ENCODE measurements around the gene PLEKHA4. TPM values are rescaled to one million over a fixed set of nuclear protein-coding genes. Genes with fewer than 3 reads are reported as not detected.
A peak's percentile ranks its signal among the peaks of the same experiment; 100 is the strongest.

Gene PLEKHA4
- polyA plus RNA-seq (2013): 6.9 TPM

- 77% methylated on average over 11 of the region's 11 CpGs for WGBS (ENCODE audit: insufficient coverage)
- no peak for DNase-seq
- Histone ChIP-seq H3K36me3 (ENCODE audit: control insufficient read depth in 4 of 4, insufficient read depth in 4 of 4, low read length in 3 of 4) (peaks cover 0 to 4% (median 2%) of the 10 kb centered on the region in 4 experiments), H3K27ac (ENCODE audit: insufficient read depth in 1 of 2, low read depth in 1 of 2, low read length in 2 of 2, poor library complexity in 1 of 2, severe bottlenecking in 2 of 2) (peak within 1 kb of the TSS in 1 of 2 experiments; percentile 68), H3K4me3 (ENCODE audit: control insufficient read depth in 1 of 7, extremely low read depth in 1 of 7, insufficient read depth in 4 of 7, low read depth in 2 of 7, low read length in 6 of 7) (no peak within 1 kb of the TSS), H3K27me3 (replicated peaks in 2 of 5; ENCODE audit: control insufficient read depth in 4 of 5, insufficient read depth in 5 of 5, low read length in 4 of 5) (no peaks in the 10 kb centered on the region), H3K9me3 (ENCODE audit: control extremely low read depth in 1 of 5, control insufficient read depth in 4 of 5, insufficient read depth in 2 of 5, low read depth in 1 of 5, low read length in 4 of 5) (no peaks in the 10 kb centered on the region), H3K4me1 (ENCODE audit: control extremely low read depth in 1 of 4, control insufficient read depth in 4 of 4, insufficient read depth in 4 of 4, low read length in 3 of 4) (peaks cover 1 to 21% (median 4%) of the 10 kb centered on the region in 4 experiments)
- POLR2A ChIA-PET: no interaction called here
- CTCF ChIA-PET: interaction anchor here (1.0 to 1.1 kb wide), 2 partner anchors 10 to 26 kb away, joined by 3 read pairs; no protein-coding TSS in a partner anchor
Measured at GRCh38 chr19:48868114-48868886, at the start of gene PLEKHA4. Gene PLEKHA4 (minus strand): TSS chr19:48868617. CDS start chr19:48867620, 997 bp downstream.

- no peaks in the 10 kb centered on the region for H3K27me3 ChIP-seq (replicated peaks in 2 of 5; ENCODE audit: control insufficient read depth in 4 of 5, insufficient read depth in 5 of 5, low read length in 4 of 5)
- H3K9me3 ChIP-seq (ENCODE audit: control extremely low read depth in 1 of 5, control insufficient read depth in 4 of 5, insufficient read depth in 2 of 5, low read depth in 1 of 5, low read length in 4 of 5): no peaks in the 10 kb centered on the region
- ChIA-PET CTCF (no interaction called here), POLR2A (no interaction called here)
- H3K27ac ChIP-seq (ENCODE audit: insufficient read depth in 1 of 2, low read depth in 1 of 2, low read length in 2 of 2, poor library complexity in 1 of 2, severe bottlenecking in 2 of 2): no peak overlapping the region
- WGBS (ENCODE audit: insufficient coverage): 71% methylated on average over 6 of the region's 6 CpGs
- no peak overlapping the region for H3K4me3 ChIP-seq (ENCODE audit: control insufficient read depth in 1 of 7, extremely low read depth in 1 of 7, insufficient read depth in 4 of 7, low read depth in 2 of 7, low read length in 6 of 7)
- H3K4me1 ChIP-seq (ENCODE audit: control extremely low read depth in 1 of 4, control insufficient read depth in 4 of 4, insufficient read depth in 4 of 4, low read length in 3 of 4): no peaks in the 10 kb centered on the region
- peaks cover 6 to 75% (median 46%) of the 10 kb centered on the region in 4 experiments for H3K36me3 ChIP-seq (ENCODE audit: control insufficient read depth in 4 of 4, insufficient read depth in 4 of 4, low read length in 3 of 4)
- DNase-seq: no peak
Measured at GRCh38 chr19:48918071-48918470, 49.7 kb upstream of the PLEKHA4 start.

GRCh38 chr19:48915757-48916156 is 47.3 kb upstream of the PLEKHA4 start:
- no peak for DNase-seq
- H3K9me3 ChIP-seq (ENCODE audit: control extremely low read depth in 1 of 5, control insufficient read depth in 4 of 5, insufficient read depth in 2 of 5, low read depth in 1 of 5, low read length in 4 of 5): no peaks in the 10 kb centered on the region
- H3K4me1 ChIP-seq (ENCODE audit: control extremely low read depth in 1 of 4, control insufficient read depth in 4 of 4, insufficient read depth in 4 of 4, low read length in 3 of 4): no peaks in the 10 kb centered on the region
- ChIA-PET CTCF (interaction anchor here (0.8 to 1.7 kb wide), 5 partner anchors 10 to 44 kb away, joined by 3 to 6 read pairs (median 4); partner anchors contain the start of genes NUCB1 and PPP1R15A), POLR2A (interaction anchor here (0.7 kb wide), 1 partner anchor 54 kb away, joined by 3 read pairs; no protein-coding TSS in a partner anchor)
- 72% methylated on average over 4 of the region's 8 CpGs for WGBS (ENCODE audit: insufficient coverage)
- H3K4me3 ChIP-seq (ENCODE audit: control insufficient read depth in 1 of 7, extremely low read depth in 1 of 7, insufficient read depth in 4 of 7, low read depth in 2 of 7, low read length in 6 of 7): no peak overlapping the region
- no peaks in the 10 kb centered on the region for H3K27me3 ChIP-seq (replicated peaks in 2 of 5; ENCODE audit: control insufficient read depth in 4 of 5, insufficient read depth in 5 of 5, low read length in 4 of 5)
- peaks cover 6 to 78% (median 45%) of the 10 kb centered on the region in 4 experiments for H3K36me3 ChIP-seq (ENCODE audit: control insufficient read depth in 4 of 4, insufficient read depth in 4 of 4, low read length in 3 of 4)
- no peak overlapping the region for H3K27ac ChIP-seq (ENCODE audit: insufficient read depth in 1 of 2, low read depth in 1 of 2, low read length in 2 of 2, poor library complexity in 1 of 2, severe bottlenecking in 2 of 2)

GRCh38 chr19:48914181-48914580 is 45.8 kb upstream of the PLEKHA4 start:
- POLR2A ChIA-PET: no interaction called here

GRCh38 chr19:48913114-48913889 is 44.9 kb upstream of the PLEKHA4 start:
- 91% methylated on average over 2 of the region's 9 CpGs for WGBS (ENCODE audit: insufficient coverage)
- no peaks in the 10 kb centered on the region for H3K27me3 ChIP-seq (replicated peaks in 2 of 5; ENCODE audit: control insufficient read depth in 4 of 5, insufficient read depth in 5 of 5, low read length in 4 of 5)
- CTCF ChIA-PET: no interaction called here

More at GRCh38 chr19:48914181-48914580, 45.8 kb upstream of the PLEKHA4 start:
- H3K27ac ChIP-seq (ENCODE audit: insufficient read depth in 1 of 2, low read depth in 1 of 2, low read length in 2 of 2, poor library complexity in 1 of 2, severe bottlenecking in 2 of 2): no peak overlapping the region
- peaks cover 6 to 81% (median 48%) of the 10 kb centered on the region in 4 experiments for H3K36me3 ChIP-seq (ENCODE audit: control insufficient read depth in 4 of 4, insufficient read depth in 4 of 4, low read length in 3 of 4)
- no peaks in the 10 kb centered on the region for H3K27me3 ChIP-seq (replicated peaks in 2 of 5; ENCODE audit: control insufficient read depth in 4 of 5, insufficient read depth in 5 of 5, low read length in 4 of 5)
- no peaks in the 10 kb centered on the region for H3K4me1 ChIP-seq (ENCODE audit: control extremely low read depth in 1 of 4, control insufficient read depth in 4 of 4, insufficient read depth in 4 of 4, low read length in 3 of 4)
- DNase-seq: no peak
- WGBS (ENCODE audit: insufficient coverage): 97% methylated on average over 8 of the region's 8 CpGs
- no peaks in the 10 kb centered on the region for H3K9me3 ChIP-seq (ENCODE audit: control extremely low read depth in 1 of 5, control insufficient read depth in 4 of 5, insufficient read depth in 2 of 5, low read depth in 1 of 5, low read length in 4 of 5)
- no peak overlapping the region for H3K4me3 ChIP-seq (ENCODE audit: control insufficient read depth in 1 of 7, extremely low read depth in 1 of 7, insufficient read depth in 4 of 7, low read depth in 2 of 7, low read length in 6 of 7)
- CTCF ChIA-PET: interaction anchor here (1.2 kb wide), 1 partner anchor 9 kb away, joined by 3 read pairs; no protein-coding TSS in a partner anchor

GRCh38 chr19:48910803-48911202 is 42.4 kb upstream of the PLEKHA4 start:
- Histone ChIP-seq H3K36me3 (ENCODE audit: control insufficient read depth in 4 of 4, insufficient read depth in 4 of 4, low read length in 3 of 4) (peaks cover 11 to 83% (median 53%) of the 10 kb centered on the region in 4 experiments), H3K4me3 (ENCODE audit: control insufficient read depth in 1 of 7, extremely low read depth in 1 of 7, insufficient read depth in 4 of 7, low read depth in 2 of 7, low read length in 6 of 7) (no peak overlapping the region), H3K4me1 (ENCODE audit: control extremely low read depth in 1 of 4, control insufficient read depth in 4 of 4, insufficient read depth in 4 of 4, low read length in 3 of 4) (no peaks in the 10 kb centered on the region), H3K27me3 (replicated peaks in 2 of 5; ENCODE audit: control insufficient read depth in 4 of 5, insufficient read depth in 5 of 5, low read length in 4 of 5) (no peaks in the 10 kb centered on the region), H3K9me3 (ENCODE audit: control extremely low read depth in 1 of 5, control insufficient read depth in 4 of 5, insufficient read depth in 2 of 5, low read depth in 1 of 5, low read length in 4 of 5) (no peaks in the 10 kb centered on the region), H3K27ac (ENCODE audit: insufficient read depth in 1 of 2, low read depth in 1 of 2, low read length in 2 of 2, poor library complexity in 1 of 2, severe bottlenecking in 2 of 2) (no peak overlapping the region)
- WGBS (ENCODE audit: insufficient coverage): 100% methylated on average over 1 of the region's 2 CpGs
- ChIA-PET CTCF (no interaction called here), POLR2A (no interaction called here)
- no peak for DNase-seq

More at GRCh38 chr19:48913114-48913889, 44.9 kb upstream of the PLEKHA4 start:
- peak in 2 of 3 donors; percentile 35 to 48 for DNase-seq
- Histone ChIP-seq H3K9me3 (ENCODE audit: control extremely low read depth in 1 of 5, control insufficient read depth in 4 of 5, insufficient read depth in 2 of 5, low read depth in 1 of 5, low read length in 4 of 5) (no peaks in the 10 kb centered on the region), H3K4me1 (ENCODE audit: control extremely low read depth in 1 of 4, control insufficient read depth in 4 of 4, insufficient read depth in 4 of 4, low read length in 3 of 4) (no peaks in the 10 kb centered on the region), H3K27ac (ENCODE audit: insufficient read depth in 1 of 2, low read depth in 1 of 2, low read length in 2 of 2, poor library complexity in 1 of 2, severe bottlenecking in 2 of 2) (no peak overlapping the region), H3K36me3 (ENCODE audit: control insufficient read depth in 4 of 4, insufficient read depth in 4 of 4, low read length in 3 of 4) (peaks cover 6 to 80% (median 48%) of the 10 kb centered on the region in 4 experiments), H3K4me3 (ENCODE audit: control insufficient read depth in 1 of 7, extremely low read depth in 1 of 7, insufficient read depth in 4 of 7, low read depth in 2 of 7, low read length in 6 of 7) (no peak overlapping the region)
- POLR2A ChIA-PET: no interaction called here

Measured in common myeloid progenitor, CD34-positive (primary cell).